Fibroblast of villous mesenchyme (primary cell): Measurements from ENCODE around the gene EPB42. TPM values are rescaled to one million over a fixed set of nuclear protein-coding genes. Genes with fewer than 3 reads are reported as not detected.
"Not testable (repeated sequence)": the region's sequence is repeated elsewhere in the genome, so short reads cannot be mapped to it uniquely, and the experiment has no call there.

Source experiments
- DNase-seq: peaks from one replicate; pipeline ENCODE4 v3.0.0-alpha.2; 2010; ENCODE audit warnings: low read depth
- H3K4me3 ChIP-seq: 2 replicates; pipeline ENCODE4 v1.5.1; 2011; ENCODE audit warnings: low read depth, mild to moderate bottlenecking, low read length
- CTCF ChIP-seq: IDR thresholded peaks from 2 replicates; pipeline ENCODE4 v1.5.1; 2012; ENCODE audit warnings: low read depth, mild to moderate bottlenecking, low read length; ENCODE audit not compliant: insufficient read depth
- total RNA-seq: library from RNA; depleted of rRNA; stranded (reverse); fragments of >200 nt; gene quantifications from 2 replicates; pipeline ENCODE4 v1.2.3, GENCODE V29; 2012

Gene EPB42
- total RNA-seq, 1 donor = not detected

- H3K4me3 ChIP-seq = no peak overlapping the region
- no peak for DNase-seq
- TF ChIP-seq CTCF = no peak
Measured at GRCh38 chr15:43235536-43235935, 14.7 kb upstream of the EPB42 start.

- no peak overlapping the region for H3K4me3 ChIP-seq
- DNase-seq = no peak
- no peak for TF ChIP-seq CTCF
Measured at GRCh38 chr15:43232289-43232874, 11.6 kb upstream of the EPB42 start.

- peak; percentile 37 for DNase-seq
- H3K4me3 ChIP-seq = no peak overlapping the region
- no peak for TF ChIP-seq CTCF
Measured at GRCh38 chr15:43230640-43231115, 9.9 kb upstream of the EPB42 start.

- DNase-seq = no peak
- H3K4me3 ChIP-seq = no peak overlapping the region
- TF ChIP-seq CTCF = no peak
Measured at GRCh38 chr15:43229977-43230376, 9.2 kb upstream of the EPB42 start.

- H3K4me3 ChIP-seq = no peak overlapping the region
- no peak for TF ChIP-seq CTCF
- DNase-seq = no peak
Measured at GRCh38 chr15:43226436-43227305, 5.9 kb upstream of the EPB42 start.

- not testable (repeated sequence) for H3K4me3 ChIP-seq, DNase-seq
Measured at GRCh38 chr15:43225950-43226255, 5.1 kb upstream of the EPB42 start.

GRCh38 chr15:43225201-43225949 lies 4.6 kb upstream of the EPB42 start:
- peak; percentile 64 for DNase-seq
- TF ChIP-seq CTCF = peak; percentile 84
- H3K4me3 ChIP-seq = no peak overlapping the region
